Kidney glomerular epithelial cell (primary cell): Measurements from ENCODE around the gene NELL1.
"Not testable (repeated sequence)": the region's sequence is repeated elsewhere in the genome, so short reads cannot be mapped to it uniquely, and the experiment has no call there.

Experiments
- DNase-seq: peaks from one replicate; lab custom pipeline; 2025; lab: John Stamatoyannopoulos, UW

NELL1 gene

GRCh38 chr11:21110415-21110814 is 441.0 kb downstream of the NELL1 start:
- no peak for DNase-seq

DNA sequence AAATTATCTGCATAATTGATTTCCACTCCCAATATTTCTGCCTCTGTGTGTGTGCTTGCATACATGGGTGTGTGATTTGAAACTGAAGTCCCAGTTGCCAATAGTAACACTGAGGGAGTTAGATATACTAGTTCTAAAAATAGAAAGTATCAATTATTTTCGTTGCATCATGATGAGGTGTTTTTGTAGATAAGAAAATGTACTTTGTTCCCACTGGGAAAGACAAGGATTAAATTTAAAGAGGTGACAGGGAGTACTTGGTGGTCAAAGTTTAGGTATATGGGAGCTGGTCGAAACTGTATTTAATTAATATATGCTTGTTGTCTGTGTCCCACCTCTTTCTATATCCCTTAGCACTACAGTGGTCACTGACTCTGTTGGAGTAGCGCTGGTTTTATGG is 444.5 kb downstream of the NELL1 start:
- DNase-seq, result no peak

GRCh38 chr11:21116009-21116408 is 446.6 kb downstream of the NELL1 start:
- no peak for DNase-seq

DNA sequence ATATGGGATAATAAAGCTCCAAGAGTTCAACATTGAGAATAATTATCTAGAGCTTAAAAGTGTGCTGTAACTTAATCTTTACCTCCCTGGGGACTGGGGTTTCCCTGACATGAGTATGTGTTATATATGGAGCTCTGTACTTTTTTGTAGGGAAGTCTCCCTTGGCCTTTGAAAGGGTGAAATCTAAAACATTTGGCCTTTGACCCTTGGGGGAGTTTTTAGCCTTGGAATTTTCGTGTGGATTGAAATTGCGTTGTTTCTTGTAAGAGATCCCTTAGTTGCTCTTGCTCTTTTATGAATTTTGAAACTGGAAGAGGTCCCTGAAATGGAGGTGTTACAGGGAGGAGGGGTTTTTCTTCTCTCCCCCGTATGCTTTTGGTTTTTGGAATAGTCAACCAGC is 450.0 kb downstream of the NELL1 start:
- DNase-seq, result no peak

DNA sequence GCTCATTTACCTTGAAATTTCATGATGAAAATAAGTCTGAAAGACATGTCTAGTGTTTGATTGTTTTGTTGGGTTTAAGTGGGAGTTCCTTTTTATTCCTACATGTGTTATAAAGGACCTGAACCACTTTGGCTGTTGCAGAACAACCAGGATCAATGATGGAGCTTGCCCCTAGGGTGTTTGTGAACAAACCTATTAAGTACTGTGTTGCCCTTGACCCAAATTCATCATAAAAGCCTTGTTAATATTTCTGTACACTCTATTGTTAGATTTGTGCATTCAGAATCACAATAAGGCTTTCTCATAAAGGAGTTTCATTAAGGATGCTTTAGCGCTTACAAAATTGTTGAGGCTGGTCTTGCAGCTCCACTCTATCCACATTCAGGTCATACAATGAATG is 452.6 kb downstream of the NELL1 start:
- DNase-seq, result no peak

DNA sequence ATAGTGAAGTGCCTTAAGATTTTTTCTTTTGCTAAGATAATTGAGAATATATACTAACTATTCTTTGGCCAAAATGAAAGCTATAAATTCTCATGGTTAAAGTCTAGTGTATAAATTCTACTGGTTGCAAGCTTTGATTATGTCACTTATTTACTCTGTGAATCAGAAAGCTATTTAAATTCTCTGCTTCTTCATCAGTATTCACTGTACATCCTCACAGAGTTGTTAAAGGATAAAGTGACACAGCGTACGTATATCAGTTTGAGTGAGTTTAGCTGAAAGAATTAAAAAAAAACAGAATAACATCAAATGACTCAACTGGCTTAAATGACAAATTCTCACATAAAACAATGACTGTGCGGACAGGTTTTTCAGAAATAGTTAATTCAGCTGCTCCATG is 453.1 kb downstream of the NELL1 start:
- DNase-seq, result no peak

GRCh38 chr11:21132146-21132720 is 462.8 kb downstream of the NELL1 start:
- DNase-seq, result no peak

DNA sequence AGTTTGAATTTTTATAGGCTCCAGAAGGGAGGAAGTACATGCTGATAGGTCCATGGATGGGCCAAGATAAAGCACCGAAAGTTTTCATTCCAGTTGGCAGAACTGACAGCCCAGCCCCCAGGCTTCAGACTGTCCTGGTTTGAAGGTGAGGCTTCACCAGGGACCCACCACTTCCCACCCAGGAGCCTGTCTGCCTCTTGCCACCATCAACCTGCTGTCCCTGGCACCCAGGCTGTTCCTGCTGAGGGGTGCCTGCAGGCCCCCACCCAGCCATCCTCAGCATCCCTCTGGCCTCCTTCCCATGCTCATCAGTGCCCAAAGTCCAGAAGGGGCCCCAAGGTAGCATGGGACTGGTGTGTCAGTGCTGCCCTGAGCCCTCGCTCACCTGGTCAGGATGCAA is 463.9 kb downstream of the NELL1 start:
- no peak for DNase-seq

DNA sequence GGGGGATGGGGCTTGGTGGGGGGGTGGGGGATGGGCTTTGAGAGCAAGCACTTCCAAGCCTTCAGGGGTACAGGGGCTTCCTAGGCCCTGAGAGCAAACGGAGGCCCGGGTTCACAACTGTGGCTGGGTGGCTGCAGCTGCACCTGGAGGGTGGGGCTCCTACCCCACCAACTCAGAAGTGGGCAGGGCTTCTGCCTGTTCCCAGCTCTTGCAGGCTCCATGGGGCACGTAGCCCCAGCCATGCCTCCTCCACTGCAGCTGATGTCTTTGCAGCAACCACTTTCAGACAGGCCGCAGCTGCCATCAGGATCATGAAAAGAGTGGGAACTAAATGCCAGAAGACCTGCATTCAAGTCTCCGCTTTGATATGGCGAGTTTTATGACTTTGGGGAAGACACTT is 464.3 kb downstream of the NELL1 start:
- DNase-seq, result no peak

DNA sequence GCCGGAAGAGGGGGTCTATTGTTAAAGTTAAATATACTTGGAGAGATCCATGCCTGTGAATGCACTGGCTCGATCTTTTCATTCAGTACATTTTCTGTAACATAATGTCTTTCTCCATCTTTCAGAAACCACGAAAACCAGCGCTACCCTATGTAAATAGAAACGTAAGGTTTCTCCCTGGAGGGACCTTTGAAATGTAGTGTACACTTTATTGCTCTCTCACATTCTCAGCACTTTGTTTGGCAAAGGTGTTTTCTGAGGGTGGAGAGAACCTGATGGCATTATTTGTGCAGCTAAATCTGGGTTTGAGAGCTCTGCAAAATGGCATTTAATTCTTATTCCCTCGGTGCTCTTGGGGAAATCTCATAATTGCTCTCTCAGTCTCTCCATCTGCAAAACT is 468.4 kb downstream of the NELL1 start:
- DNase-seq, result no peak

DNA sequence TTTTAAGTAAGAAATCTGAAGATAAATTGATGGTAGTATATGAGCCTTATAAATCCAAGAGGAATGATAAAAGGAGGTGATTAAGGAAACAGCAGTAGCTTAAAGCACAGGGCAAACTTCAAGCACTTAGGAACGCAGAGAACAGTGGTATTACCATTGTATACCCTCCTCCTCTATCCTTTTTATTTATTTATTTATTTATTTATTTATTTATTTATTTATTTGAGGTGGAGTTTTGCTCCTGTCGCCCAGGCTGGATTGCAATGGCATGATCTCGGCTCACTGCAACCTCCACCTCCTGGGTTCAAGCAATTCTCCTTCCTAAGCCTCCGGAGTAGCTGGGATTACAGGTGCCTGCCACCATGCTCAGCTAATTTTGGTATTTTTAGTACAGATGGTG is 472.2 kb downstream of the NELL1 start:
- DNase-seq, result not testable (repeated sequence)

DNA sequence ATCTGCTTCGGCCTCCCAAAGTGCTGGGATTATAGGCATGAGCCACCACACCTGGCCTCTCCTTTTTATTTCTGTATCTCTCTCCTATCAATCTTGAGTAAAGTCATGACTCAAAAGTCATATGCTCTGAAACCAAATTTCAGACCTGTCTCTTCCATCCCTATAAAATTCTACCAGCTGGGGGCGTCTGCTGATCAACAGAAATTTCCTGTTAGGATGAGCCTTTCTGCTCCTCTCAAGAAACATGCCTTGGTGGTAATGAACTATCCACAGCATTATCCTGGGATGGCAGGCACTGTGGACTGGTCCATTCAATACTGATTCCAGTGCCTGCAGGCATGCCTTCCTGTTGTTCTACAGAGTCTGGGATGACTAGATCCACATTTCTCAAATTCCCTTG is 472.6 kb downstream of the NELL1 start:
- DNase-seq, result peak; percentile 3

- DNase-seq, result no peak
Measured at GRCh38 chr11:21144531-21144930, 475.1 kb downstream of the NELL1 start.

DNA sequence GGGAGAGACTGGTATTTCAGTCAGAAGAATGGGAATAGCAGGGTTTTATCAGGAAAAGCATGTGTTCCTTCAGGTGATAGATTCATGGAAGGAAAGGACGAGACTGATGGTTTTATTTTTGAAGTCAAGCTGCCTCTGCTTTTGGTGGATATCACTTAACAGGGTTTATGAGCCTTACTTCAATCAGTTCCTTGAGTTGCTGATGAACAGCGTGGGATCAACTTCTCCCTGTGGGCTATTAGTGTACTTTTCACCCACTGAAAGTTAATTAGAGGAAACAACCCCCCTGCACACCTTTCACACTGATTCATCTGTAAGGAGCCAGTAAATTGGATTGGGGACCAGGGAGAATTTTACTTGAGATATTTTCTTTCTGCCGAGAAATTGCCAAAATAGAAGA is 479.0 kb downstream of the NELL1 start:
- no peak for DNase-seq

- DNase-seq, result no peak
Measured at GRCh38 chr11:21160140-21160539, 490.8 kb downstream of the NELL1 start.

GRCh38 chr11:21169639-21170038 is 500.3 kb downstream of the NELL1 start:
- DNase-seq, result no peak

GRCh38 chr11:21173476-21173875 is 504.1 kb downstream of the NELL1 start:
- DNase-seq, result no peak

DNA sequence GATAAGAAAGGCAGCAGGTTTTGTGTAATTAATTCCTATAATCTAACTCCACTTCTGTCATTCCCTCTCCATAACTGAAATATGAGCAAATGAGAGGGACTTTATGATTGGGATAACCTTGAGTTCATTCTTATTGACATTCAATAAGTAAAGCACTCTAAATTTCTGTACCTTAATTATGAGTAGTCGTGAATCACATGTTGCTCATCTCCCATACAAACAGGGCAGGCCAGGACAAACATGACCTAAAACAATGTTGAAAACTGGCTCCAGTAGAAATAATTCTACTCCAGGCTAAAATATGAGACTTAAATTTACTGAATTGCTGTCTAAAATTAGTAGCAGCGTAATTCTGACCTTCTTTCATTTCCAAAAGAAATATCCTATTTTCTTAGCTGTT is 505.4 kb downstream of the NELL1 start:
- no peak for DNase-seq

GRCh38 chr11:21177379-21177778 is 508.0 kb downstream of the NELL1 start:
- DNase-seq, result no peak

GRCh38 chr11:21179770-21180169 is 510.4 kb downstream of the NELL1 start:
- DNase-seq, result no peak

DNA sequence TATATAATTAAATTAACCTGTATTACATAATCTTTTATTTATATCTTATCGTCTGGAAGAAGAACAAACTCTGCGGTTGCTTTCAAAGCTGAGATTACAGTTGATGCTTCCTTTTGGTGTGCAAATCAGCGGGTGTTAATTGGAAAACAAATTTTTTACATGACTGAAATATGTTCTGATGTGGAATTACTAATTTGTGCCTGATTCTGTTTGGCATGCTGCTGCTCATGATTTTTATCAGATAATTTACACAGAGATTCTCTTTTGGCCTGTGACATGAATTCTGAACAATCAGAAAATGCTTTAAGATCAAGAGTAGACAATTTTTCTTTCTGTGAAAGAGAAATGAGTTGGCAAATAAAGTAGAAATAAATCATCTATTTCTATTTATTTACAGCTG is 510.8 kb downstream of the NELL1 start:
- no peak for DNase-seq

- DNase-seq, result no peak
Measured at GRCh38 chr11:21185959-21186358, 516.6 kb downstream of the NELL1 start.

GRCh38 chr11:21190181-21190580 is 520.8 kb downstream of the NELL1 start:
- DNase-seq, result no peak

DNA sequence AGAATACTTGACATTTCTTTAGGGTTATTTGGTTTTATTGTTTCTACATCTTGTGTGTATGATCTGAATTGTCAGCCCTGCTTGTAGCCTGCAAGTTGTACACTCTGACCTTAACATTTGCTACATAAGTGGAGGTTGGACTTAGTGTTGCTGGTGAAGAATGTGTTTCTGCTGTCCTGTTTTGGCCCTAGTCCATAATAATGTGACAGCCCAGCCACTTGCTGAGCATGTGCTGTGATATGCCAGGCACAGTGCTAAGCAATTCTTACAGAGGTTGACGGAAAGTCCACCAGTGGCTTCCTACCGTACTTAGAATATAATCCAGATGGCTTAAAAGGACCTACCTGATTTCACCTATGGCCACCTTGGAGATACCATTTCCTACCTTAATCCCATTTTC is 526.6 kb downstream of the NELL1 start:
- DNase-seq, result no peak

DNA sequence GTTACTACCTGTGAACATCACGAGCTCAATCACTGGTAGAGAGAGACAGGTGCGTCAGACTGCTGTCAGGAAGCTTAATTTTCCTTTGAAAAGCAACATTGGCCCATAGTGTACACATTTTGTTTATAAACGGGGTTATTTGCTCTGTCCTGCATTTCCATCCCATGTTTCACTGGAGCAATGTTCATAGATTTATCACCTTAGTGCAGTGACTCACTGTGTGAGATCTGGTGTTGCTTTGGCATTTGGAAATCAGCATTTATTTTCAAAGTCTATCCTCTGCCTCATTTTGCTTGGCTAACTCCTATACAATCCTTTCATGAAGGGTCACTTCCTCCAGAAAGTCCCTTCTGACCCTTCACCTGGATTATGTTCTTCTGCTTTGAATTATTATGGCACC is 529.1 kb downstream of the NELL1 start:
- no peak for DNase-seq
